A673 (cell line): ENCODE results near the gene TRPM8. TPM values are rescaled to one million over a fixed set of nuclear protein-coding genes. Genes with fewer than 3 reads are reported as not detected.

Experiments used
- BruUV-seq: library from RNA; stranded (reverse); fragments of 400-500 nt; replicated peaks from 2 replicates; lab custom pipeline; 2021; lab: Mats Ljungman, UMichigan
- CTCF ChIA-PET: fragments of 300-600 bp; sonication (Branson Sonifier 250); formaldehyde crosslinking; loops from one replicate; lab custom pipeline; 2022; ENCODE audit warnings: antibody characterized with exemption; lab: Charles Lee
- POLR2A ChIA-PET: fragments of 300-600 bp; sonication (Branson Sonifier 250); formaldehyde crosslinking; loops from one replicate; lab custom pipeline; 2022; ENCODE audit warnings: antibody characterized with exemption; ENCODE audit not compliant: low non-redundant PET; lab: Charles Lee
- DNase-seq: peaks from one replicate; pipeline ENCODE4 v3.0.0-alpha.2; 2015; ENCODE audit warnings: low spot score
- H3K27ac ChIP-seq: fragments of 200-600 bp; sonication (generic); 2 replicates; pipeline ENCODE4 v1.5.1; 2016; ENCODE audit warnings: mixed run types, low read depth, mild to moderate bottlenecking, mixed read lengths, antibody characterized with exemption, low read length; ENCODE audit not compliant: poor library complexity, severe bottlenecking
- H3K27me3 ChIP-seq: fragments of 200-600 bp; sonication (generic); replicated peaks from 2 replicates; pipeline ENCODE4 v1.6.1; 2017; ENCODE audit warnings: mixed run types, low read depth, mild to moderate bottlenecking, mixed read lengths, antibody characterized with exemption, low read length; ENCODE audit not compliant: insufficient read depth, poor library complexity
- H3K36me3 ChIP-seq: fragments of 200-600 bp; sonication (generic); 2 replicates; pipeline ENCODE4 v1.6.1; 2016; ENCODE audit warnings: mixed run types, mild to moderate bottlenecking, mixed read lengths, antibody characterized with exemption, low read length; ENCODE audit not compliant: insufficient read depth, poor library complexity, severe bottlenecking
- H3K4me1 ChIP-seq: fragments of 200-600 bp; sonication (generic); 2 replicates; pipeline ENCODE4 v1.6.1; 2017; ENCODE audit warnings: mixed run types, mild to moderate bottlenecking, mixed read lengths, antibody characterized with exemption, low read length; ENCODE audit not compliant: insufficient read depth, poor library complexity, severe bottlenecking
- H3K4me3 ChIP-seq: fragments of 200-600 bp; sonication (generic); 2 replicates; pipeline ENCODE4 v1.5.1; 2016; ENCODE audit warnings: low read depth, mixed run types, mild to moderate bottlenecking, mixed read lengths, low read length; ENCODE audit not compliant: poor library complexity, severe bottlenecking
- H3K9me3 ChIP-seq: fragments of 200-600 bp; sonication (generic); 2 replicates; pipeline ENCODE4 v1.6.1; 2016; ENCODE audit warnings: mixed run types, low read depth, mild to moderate bottlenecking, mixed read lengths, antibody characterized with exemption, low read length; ENCODE audit not compliant: poor library complexity, severe bottlenecking
- CTCF ChIP-seq: fragments of 300-800, 200-600 bp; sonication (generic); conservative IDR thresholded peaks from 2 replicates; pipeline ENCODE4 v1.5.1; 2017; ENCODE audit warnings: low read depth, mild to moderate bottlenecking, antibody characterized with exemption, low read length, moderate library complexity, mixed read lengths
- EZH2 ChIP-seq: fragments of 200-600 bp; sonication (generic); IDR thresholded peaks from 2 replicates; pipeline ENCODE4 v1.6.1; 2017; ENCODE audit warnings: borderline replicate concordance, low read depth, mild to moderate bottlenecking, mixed read lengths, antibody characterized with exemption, low read length; ENCODE audit not compliant: poor library complexity, severe bottlenecking
- intact Hi-C: fragments of 100-400 bp; cut with micrococcal nuclease; formaldehyde crosslinking; loops from one replicate; pipeline ENCODE4 v1.10.0; 2022; ENCODE audit not compliant: unreplicated experiment
- total RNA-seq: library from RNA; stranded (reverse); gene quantifications from 2 replicates; pipeline ENCODE4 v1.2.3, GENCODE V29; 2021

The TRPM8 gene
- total RNA-seq, 1 experiment from 2014 or later, result 8.9 TPM

- Histone ChIP-seq H3K9me3 (no peaks in the 10 kb centered on the region), H3K4me1 (peaks cover 8% of the 10 kb centered on the region), H3K27ac (no peak overlapping the region), H3K4me3 (no peak overlapping the region), H3K36me3 (no peaks in the 10 kb centered on the region), H3K27me3 (peaks cover 30% of the 10 kb centered on the region)
- DNase-seq, result peak; percentile 31
- ChIA-PET CTCF (no interaction called here), POLR2A (no interaction called here)
- no TSS peak for BruUV-seq
- TF ChIP-seq CTCF (no peak), EZH2 (no peak)
- intact Hi-C loops, result no loop called here
These were observed 115.2 kb downstream of the TRPM8 start for GRCh38 chr2:234032279-234032856.

- H3K9me3 ChIP-seq, result no peaks in the 10 kb centered on the region
- intact Hi-C loops, result no loop called here
- DNase-seq, result peak; percentile 46
- ChIA-PET POLR2A (no interaction called here), CTCF (no interaction called here)
- H3K27me3 ChIP-seq, result peaks cover 29% of the 10 kb centered on the region
- no TSS peak for BruUV-seq
- peaks cover 8% of the 10 kb centered on the region for H3K4me1 ChIP-seq
- TF ChIP-seq EZH2 (no peak), CTCF (no peak)
- no peaks in the 10 kb centered on the region for H3K36me3 ChIP-seq
- no peak overlapping the region for H3K4me3 ChIP-seq
- no peak overlapping the region for H3K27ac ChIP-seq
These were observed 116.0 kb downstream of the TRPM8 start for GRCh38 chr2:234033174-234033573.

- Histone ChIP-seq H3K4me3 (no peak overlapping the region), H3K9me3 (no peaks in the 10 kb centered on the region), H3K4me1 (peaks cover 8% of the 10 kb centered on the region), H3K36me3 (no peaks in the 10 kb centered on the region), H3K27ac (no peak overlapping the region), H3K27me3 (peaks cover 25% of the 10 kb centered on the region)
- ChIA-PET CTCF (no interaction called here), POLR2A (no interaction called here)
- no peak for TF ChIP-seq EZH2
- TF ChIP-seq CTCF, result no peak
- no TSS peak for BruUV-seq
- intact Hi-C loops, result no loop called here
- no peak for DNase-seq
These were observed 116.7 kb downstream of the TRPM8 start for GRCh38 chr2:234033885-234034284.
